SK-N-SH (cell line): ENCODE data around the gene TNRC6C.

Experiments
- ELF1 ChIP-seq: IDR thresholded peaks from 2 replicates; pipeline ENCODE4 v1.4.0; 2012
- EP300 ChIP-seq, 2 experiments: IDR thresholded peaks; 2 replicates each; pipeline versions ENCODE4 v1.4.0 to v1.6.1; 2012; ENCODE audit warnings: borderline replicate concordance in 1 of 2, low read depth in 1 of 2, low read length in 1 of 2
- EZH2phosphoT487 ChIP-seq: fragments of 200-600 bp; sonication (generic); IDR thresholded peaks from 2 replicates; pipeline ENCODE4 v1.6.1; 2017; ENCODE audit warnings: low read depth, mixed run types, mild to moderate bottlenecking, antibody characterized with exemption, moderate library complexity, borderline replicate concordance
- GABPA ChIP-seq: IDR thresholded peaks from 2 replicates; pipeline ENCODE4 v1.4.0; 2012; ENCODE audit warnings: low read depth, mild to moderate bottlenecking
- MXI1 ChIP-seq: IDR thresholded peaks from 2 replicates; pipeline ENCODE4 v1.6.1; 2012; ENCODE audit warnings: mild to moderate bottlenecking, low read depth, low read length, improper control_type of control experiment
- POLR2AphosphoS5 ChIP-seq: IDR thresholded peaks from 2 replicates; pipeline ENCODE4 v1.6.1; 2012; ENCODE audit warnings: low read depth, low read length
- SIN3A ChIP-seq: IDR thresholded peaks from 2 replicates; pipeline ENCODE4 v1.6.1; 2012; ENCODE audit warnings: low read depth, mild to moderate bottlenecking, low read length, moderate library complexity, borderline replicate concordance
- TF ChIP-seq, protein P1 (sequence below): IDR thresholded peaks from 2 replicates; pipeline ENCODE4 v1.6.1; 2012; ENCODE audit warnings: mild to moderate bottlenecking, low read depth, low read length, moderate library complexity
- TF ChIP-seq, protein P2 (sequence below): fragments of 200-600 bp; sonication (generic); IDR thresholded peaks from 2 replicates; pipeline ENCODE4 v1.6.1; 2017; ENCODE audit warnings: antibody characterized with exemption, mild to moderate bottlenecking, moderate library complexity
- TF ChIP-seq, protein P3 (sequence below): IDR thresholded peaks from 2 replicates; pipeline ENCODE4 v1.4.0; 2012; ENCODE audit warnings: low read depth, borderline replicate concordance

DNA sequence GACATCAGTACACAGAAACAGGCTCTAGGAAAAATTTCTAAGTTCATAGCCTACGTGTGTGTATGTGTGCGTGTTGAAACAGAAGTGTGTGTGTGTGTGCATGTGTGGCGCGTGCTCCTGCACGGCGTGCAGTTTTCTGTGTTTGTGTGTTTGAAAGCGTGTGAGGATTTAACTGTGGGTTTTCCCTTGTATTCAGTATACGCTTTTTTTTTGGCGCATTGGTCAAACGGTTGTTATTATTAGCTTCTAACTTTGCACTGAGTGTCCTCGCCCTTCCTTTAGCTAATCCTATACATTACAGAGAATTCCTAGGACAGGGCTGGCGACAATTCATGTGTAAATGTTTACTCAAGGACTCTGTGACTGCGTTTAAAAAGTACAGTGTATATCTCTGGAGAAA, 147.0 kb downstream of the TNRC6C start:
- TF ChIP-seq, protein P1, sequence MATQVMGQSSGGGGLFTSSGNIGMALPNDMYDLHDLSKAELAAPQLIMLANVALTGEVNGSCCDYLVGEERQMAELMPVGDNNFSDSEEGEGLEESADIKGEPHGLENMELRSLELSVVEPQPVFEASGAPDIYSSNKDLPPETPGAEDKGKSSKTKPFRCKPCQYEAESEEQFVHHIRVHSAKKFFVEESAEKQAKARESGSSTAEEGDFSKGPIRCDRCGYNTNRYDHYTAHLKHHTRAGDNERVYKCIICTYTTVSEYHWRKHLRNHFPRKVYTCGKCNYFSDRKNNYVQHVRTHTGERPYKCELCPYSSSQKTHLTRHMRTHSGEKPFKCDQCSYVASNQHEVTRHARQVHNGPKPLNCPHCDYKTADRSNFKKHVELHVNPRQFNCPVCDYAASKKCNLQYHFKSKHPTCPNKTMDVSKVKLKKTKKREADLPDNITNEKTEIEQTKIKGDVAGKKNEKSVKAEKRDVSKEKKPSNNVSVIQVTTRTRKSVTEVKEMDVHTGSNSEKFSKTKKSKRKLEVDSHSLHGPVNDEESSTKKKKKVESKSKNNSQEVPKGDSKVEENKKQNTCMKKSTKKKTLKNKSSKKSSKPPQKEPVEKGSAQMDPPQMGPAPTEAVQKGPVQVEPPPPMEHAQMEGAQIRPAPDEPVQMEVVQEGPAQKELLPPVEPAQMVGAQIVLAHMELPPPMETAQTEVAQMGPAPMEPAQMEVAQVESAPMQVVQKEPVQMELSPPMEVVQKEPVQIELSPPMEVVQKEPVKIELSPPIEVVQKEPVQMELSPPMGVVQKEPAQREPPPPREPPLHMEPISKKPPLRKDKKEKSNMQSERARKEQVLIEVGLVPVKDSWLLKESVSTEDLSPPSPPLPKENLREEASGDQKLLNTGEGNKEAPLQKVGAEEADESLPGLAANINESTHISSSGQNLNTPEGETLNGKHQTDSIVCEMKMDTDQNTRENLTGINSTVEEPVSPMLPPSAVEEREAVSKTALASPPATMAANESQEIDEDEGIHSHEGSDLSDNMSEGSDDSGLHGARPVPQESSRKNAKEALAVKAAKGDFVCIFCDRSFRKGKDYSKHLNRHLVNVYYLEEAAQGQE, result no peak
- TF ChIP-seq EP300 (IDR thresholded peaks at IDR 0.05; ENCODE audit: borderline replicate concordance in 1 of 2, low read depth in 1 of 2, low read length in 1 of 2) (no peak), ELF1 (no peak), EZH2phosphoT487 (no peak), MXI1 (no peak), POLR2AphosphoS5 (no peak), SIN3A (no peak), GABPA (no peak)
- TF ChIP-seq, protein P2, sequence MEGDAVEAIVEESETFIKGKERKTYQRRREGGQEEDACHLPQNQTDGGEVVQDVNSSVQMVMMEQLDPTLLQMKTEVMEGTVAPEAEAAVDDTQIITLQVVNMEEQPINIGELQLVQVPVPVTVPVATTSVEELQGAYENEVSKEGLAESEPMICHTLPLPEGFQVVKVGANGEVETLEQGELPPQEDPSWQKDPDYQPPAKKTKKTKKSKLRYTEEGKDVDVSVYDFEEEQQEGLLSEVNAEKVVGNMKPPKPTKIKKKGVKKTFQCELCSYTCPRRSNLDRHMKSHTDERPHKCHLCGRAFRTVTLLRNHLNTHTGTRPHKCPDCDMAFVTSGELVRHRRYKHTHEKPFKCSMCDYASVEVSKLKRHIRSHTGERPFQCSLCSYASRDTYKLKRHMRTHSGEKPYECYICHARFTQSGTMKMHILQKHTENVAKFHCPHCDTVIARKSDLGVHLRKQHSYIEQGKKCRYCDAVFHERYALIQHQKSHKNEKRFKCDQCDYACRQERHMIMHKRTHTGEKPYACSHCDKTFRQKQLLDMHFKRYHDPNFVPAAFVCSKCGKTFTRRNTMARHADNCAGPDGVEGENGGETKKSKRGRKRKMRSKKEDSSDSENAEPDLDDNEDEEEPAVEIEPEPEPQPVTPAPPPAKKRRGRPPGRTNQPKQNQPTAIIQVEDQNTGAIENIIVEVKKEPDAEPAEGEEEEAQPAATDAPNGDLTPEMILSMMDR, result no peak
- TF ChIP-seq, protein P3, sequence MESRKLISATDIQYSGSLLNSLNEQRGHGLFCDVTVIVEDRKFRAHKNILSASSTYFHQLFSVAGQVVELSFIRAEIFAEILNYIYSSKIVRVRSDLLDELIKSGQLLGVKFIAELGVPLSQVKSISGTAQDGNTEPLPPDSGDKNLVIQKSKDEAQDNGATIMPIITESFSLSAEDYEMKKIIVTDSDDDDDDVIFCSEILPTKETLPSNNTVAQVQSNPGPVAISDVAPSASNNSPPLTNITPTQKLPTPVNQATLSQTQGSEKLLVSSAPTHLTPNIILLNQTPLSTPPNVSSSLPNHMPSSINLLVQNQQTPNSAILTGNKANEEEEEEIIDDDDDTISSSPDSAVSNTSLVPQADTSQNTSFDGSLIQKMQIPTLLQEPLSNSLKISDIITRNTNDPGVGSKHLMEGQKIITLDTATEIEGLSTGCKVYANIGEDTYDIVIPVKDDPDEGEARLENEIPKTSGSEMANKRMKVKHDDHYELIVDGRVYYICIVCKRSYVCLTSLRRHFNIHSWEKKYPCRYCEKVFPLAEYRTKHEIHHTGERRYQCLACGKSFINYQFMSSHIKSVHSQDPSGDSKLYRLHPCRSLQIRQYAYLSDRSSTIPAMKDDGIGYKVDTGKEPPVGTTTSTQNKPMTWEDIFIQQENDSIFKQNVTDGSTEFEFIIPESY, result no peak
